H1 (cell line): Measurements from ENCODE around the gene ACKR2. TPM values are rescaled to one million over a fixed set of nuclear protein-coding genes. Genes with fewer than 3 reads are reported as not detected.

Source experiments
- KDM1A ChIP-seq: fragments of 200-600, 300-600 bp; sonication (generic); IDR thresholded peaks from 2 replicates; pipeline ENCODE4 v1.7.1; 2016; ENCODE audit warnings: mild to moderate bottlenecking, low read length, borderline replicate concordance
- polyA plus RNA-seq, 7 experiments: library from polyadenylated mRNA; depleted of rRNA in 3 of 7; stranded (reverse) in 5 of 7; unstranded in 2 of 7; fragments of >200 nt in 5 of 7; fragments of 200-250 nt in 2 of 7; gene quantifications; 1 replicate in 5 of 7; 2 replicates in 1 of 7; 4 replicates in 1 of 7; pipeline versions ENCODE4 v1.2.1 to v1.2.3, GENCODE V29; 2011 to 2013; ENCODE audit warnings: missing spikeins in 2 of 7, mixed read lengths in 2 of 7
- total RNA-seq: library from RNA; stranded (reverse); fragmentation: NEBNext Ultra II Directional; extraction: Animal tissue kit (Norgen Biotek cat#: 25700); gene quantifications from 2 replicates; pipeline ENCODE4 v1.2.1, GENCODE V29; 2021

Gene ACKR2
- total and polyA plus RNA-seq, 2 of the 8 experiments (the other 6 are each of a cell fraction or from before 2014, with no cell fraction given): 0.09 to 0.12 TPM

DNA sequence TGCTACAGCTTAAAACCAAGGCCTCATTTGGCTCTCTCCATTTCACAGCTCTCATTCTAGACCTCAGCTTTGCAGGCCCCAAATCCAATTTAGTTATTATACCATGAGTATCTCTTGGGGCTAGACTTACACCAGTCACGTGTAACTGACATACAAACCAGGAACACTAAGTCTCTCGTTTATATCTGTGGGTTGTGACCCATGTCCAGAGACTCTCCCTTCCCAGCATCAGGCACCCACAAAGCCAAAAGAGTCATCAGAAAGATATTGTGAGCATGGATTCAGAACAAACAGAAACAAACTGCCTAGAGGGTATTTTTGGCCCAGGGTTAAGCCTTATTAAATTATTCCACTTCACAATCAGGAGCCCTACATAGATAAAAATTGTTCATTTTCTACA lies 30.6 kb upstream of the ACKR2 start (continued):
- no peak for TF ChIP-seq KDM1A
